GM12872 (cell line): ENCODE results near the gene FOSL2.

Source experiments
- CTCF ChIP-seq: IDR thresholded peaks from 3 replicates; pipeline ENCODE4 v1.5.1; 2011; ENCODE audit warnings: low read depth, mild to moderate bottlenecking, low read length, moderate library complexity; ENCODE audit not compliant: insufficient read depth

Gene FOSL2

GRCh38 chr2:28463893-28464292, 71.2 kb downstream of the FOSL2 start:
- no peak for TF ChIP-seq CTCF

- TF ChIP-seq CTCF = no peak
Measured at GRCh38 chr2:28465148-28465885, 72.7 kb downstream of the FOSL2 start.
